ENCODE data around the gene GPC5. TPM values are rescaled to one million over a fixed set of nuclear protein-coding genes. Genes with fewer than 3 reads are reported as not detected.

GPC5 gene
- total RNA-seq, 3 donors from 2014 or later: 0.51 to 1.2 TPM; not detected in 1

DNA sequence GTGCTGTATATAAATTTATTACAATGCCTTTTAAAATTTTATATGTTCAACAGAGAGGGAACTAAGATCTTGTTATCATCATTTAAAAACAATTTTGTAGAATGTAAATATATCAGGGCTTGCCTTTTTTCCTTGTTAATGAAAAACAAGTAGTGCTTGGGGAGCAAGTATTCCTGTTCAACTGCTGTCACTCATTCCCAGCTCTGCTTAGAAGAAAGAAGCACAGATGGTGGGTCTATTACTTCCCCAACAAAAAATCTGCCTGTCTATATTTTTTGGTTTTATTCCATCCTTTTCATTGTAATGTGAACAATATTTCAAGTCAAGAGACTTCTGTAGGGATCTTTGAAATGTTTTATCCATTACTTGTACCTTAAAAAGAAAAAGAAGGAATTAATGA is 503.9 kb downstream of the GPC5 start:
- intact Hi-C loops (cut with DNase I, micrococcal nuclease): no loop called here
- Histone ChIP-seq H3K36me3 (ENCODE audit: low read depth) (no peaks in the 10 kb centered on the region), H3K4me1 (ENCODE audit: low read depth) (no peaks in the 10 kb centered on the region), H3K4me3 (no peak overlapping the region), H3K9me3 (no peaks in the 10 kb centered on the region)
- TF ChIP-seq, protein P1, sequence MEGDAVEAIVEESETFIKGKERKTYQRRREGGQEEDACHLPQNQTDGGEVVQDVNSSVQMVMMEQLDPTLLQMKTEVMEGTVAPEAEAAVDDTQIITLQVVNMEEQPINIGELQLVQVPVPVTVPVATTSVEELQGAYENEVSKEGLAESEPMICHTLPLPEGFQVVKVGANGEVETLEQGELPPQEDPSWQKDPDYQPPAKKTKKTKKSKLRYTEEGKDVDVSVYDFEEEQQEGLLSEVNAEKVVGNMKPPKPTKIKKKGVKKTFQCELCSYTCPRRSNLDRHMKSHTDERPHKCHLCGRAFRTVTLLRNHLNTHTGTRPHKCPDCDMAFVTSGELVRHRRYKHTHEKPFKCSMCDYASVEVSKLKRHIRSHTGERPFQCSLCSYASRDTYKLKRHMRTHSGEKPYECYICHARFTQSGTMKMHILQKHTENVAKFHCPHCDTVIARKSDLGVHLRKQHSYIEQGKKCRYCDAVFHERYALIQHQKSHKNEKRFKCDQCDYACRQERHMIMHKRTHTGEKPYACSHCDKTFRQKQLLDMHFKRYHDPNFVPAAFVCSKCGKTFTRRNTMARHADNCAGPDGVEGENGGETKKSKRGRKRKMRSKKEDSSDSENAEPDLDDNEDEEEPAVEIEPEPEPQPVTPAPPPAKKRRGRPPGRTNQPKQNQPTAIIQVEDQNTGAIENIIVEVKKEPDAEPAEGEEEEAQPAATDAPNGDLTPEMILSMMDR (IDR thresholded peaks at IDR 0.05): no peak
- ATAC-seq (no peak), DNase-seq (no peak)

DNA sequence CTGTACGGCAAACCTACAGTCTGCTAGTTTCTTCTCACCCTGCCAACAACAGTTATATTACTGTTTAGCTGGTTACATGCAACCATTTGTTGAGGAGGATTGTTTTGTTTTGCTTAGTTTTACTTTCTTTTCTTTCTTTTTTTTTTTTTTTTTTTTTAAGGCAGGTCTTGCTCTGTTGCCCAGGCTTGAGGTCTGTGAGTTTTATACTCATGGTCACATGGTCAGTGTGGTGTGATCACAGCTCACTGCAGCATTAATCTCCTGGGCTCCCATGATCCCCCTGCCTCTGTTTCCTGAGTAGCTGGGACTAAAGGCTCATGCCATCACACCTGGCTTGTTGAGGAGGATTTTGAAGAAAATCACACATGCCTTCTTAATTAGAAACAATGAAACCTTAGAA is 505.6 kb downstream of the GPC5 start:
- intact Hi-C loops (cut with DNase I, micrococcal nuclease): no loop called here
- no peak overlapping the region for H3K4me3 ChIP-seq
- no peak for DNase-seq

DNA sequence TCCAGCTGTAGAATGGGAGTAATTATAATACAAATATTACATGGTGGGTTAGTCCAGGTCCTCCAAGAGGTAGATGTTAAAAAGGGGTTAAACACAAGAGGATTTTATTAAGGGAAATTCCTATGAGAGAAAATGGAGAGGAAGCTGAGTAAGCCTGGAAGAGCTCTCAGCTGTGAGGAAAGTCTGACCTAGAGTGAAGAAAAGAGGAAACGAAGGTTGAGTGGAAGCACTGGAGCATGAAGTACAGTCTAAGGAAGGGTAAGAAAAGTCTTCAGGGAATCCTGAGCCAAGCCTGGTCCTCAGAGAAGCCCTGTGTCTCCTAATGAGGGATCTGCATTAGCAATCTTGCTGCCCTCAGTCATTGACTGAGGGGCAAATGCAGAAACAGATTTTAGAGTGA is 506.2 kb downstream of the GPC5 start:
- H3K36me3 ChIP-seq (ENCODE audit: low read depth): no peaks in the 10 kb centered on the region
- DNase-seq: no peak
- H3K4me1 ChIP-seq (ENCODE audit: low read depth): no peaks in the 10 kb centered on the region
- no peak for ATAC-seq
- TF ChIP-seq, protein P1 (IDR thresholded peaks at IDR 0.05): no peak
- no peaks in the 10 kb centered on the region for H3K9me3 ChIP-seq
- intact Hi-C loops (cut with DNase I, micrococcal nuclease): no loop called here
- H3K4me3 ChIP-seq: no peak overlapping the region

More for the DNA sequence above, 505.6 kb downstream of the GPC5 start:
- Histone ChIP-seq H3K36me3 (ENCODE audit: low read depth) (no peaks in the 10 kb centered on the region), H3K4me1 (ENCODE audit: low read depth) (no peaks in the 10 kb centered on the region), H3K9me3 (no peaks in the 10 kb centered on the region)
- TF ChIP-seq, protein P1 (IDR thresholded peaks at IDR 0.05): no peak
- ATAC-seq: no peak

DNA sequence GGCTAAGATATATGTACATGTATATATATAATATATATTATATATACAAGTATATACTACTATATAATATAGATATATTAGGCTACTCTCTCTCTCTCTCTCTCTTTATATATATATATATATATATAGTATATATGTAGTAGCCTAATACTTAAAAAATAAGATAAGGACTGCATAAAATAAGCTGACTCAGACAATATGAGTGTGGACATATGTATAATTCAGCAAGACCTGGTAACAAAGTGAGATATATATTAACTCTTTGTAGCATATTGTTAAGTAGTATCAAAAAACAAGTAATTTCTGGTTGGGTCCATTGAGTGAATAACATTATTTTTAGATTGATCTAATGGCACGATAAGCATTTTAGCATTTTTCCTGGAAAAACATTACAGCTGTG is 509.0 kb downstream of the GPC5 start:
- intact Hi-C loops (cut with DNase I, micrococcal nuclease): no loop called here
- H3K9me3 ChIP-seq: no peaks in the 10 kb centered on the region
- TF ChIP-seq, protein P1 (IDR thresholded peaks at IDR 0.05): no peak

DNA sequence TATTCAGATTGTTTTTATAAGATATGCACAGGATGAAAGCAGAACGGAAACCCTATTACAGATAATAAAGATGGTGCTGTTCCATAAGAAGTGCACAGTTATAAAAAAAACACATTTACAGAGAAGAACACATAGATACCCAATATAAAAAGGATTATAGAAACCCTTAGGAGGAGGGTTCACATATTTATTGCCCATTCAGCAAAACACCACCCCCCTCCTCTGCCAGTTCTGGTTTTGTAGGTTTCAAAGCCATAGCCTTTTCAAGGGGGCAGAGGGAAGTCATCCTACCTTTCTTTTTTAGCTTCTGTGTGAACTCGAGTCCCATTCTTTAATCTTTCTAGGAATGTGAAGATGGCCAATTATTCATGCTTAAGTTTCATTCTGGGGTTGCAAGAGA is 511.2 kb downstream of the GPC5 start:
- intact Hi-C loops (cut with DNase I, micrococcal nuclease): no loop called here
- ATAC-seq: no peak
- Histone ChIP-seq H3K4me3 (no peak overlapping the region), H3K36me3 (ENCODE audit: low read depth) (no peaks in the 10 kb centered on the region), H3K4me1 (ENCODE audit: low read depth) (no peaks in the 10 kb centered on the region), H3K9me3 (no peaks in the 10 kb centered on the region)
- DNase-seq: no peak
- TF ChIP-seq, protein P1 (IDR thresholded peaks at IDR 0.05): no peak

More for the DNA sequence above, 509.0 kb downstream of the GPC5 start:
- no peak for DNase-seq
- H3K4me1 ChIP-seq (ENCODE audit: low read depth): no peaks in the 10 kb centered on the region
- ATAC-seq: no peak
- no peak overlapping the region for H3K4me3 ChIP-seq
- H3K36me3 ChIP-seq (ENCODE audit: low read depth): no peaks in the 10 kb centered on the region

DNA sequence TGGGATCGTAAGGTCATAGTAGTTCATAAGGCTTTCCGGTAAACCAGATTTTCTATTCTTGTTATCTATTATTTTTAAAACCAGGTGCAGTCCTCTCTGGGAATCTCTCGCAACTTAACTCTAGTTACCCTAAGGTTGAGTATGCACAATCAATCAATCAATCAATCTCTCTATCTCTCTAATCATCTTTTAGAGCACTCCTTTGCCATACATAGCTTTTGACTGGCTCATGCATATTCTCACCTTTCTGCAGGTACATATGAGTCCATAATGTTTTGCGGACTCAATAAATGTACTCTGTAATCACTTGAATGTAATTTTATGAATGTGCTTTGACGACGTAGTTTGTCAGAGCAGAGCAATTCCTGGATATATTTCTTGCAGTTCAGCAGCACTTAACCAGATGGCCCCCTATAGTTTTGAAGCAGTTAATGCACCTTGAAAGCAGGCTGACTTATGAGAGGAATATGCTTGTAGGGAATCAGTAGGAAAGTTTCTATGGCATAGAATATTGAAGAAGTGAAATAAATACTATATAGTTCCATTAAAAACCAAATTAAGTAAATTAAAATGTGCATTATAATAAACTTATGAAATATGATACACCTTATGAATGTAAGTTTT is 524.7 kb downstream of the GPC5 start:
- H3K36me3 ChIP-seq (ENCODE audit: low read depth): no peaks in the 10 kb centered on the region
- no peaks in the 10 kb centered on the region for H3K9me3 ChIP-seq
- DNase-seq: no peak
- ATAC-seq: no peak
- H3K4me3 ChIP-seq: no peak overlapping the region
- no peaks in the 10 kb centered on the region for H3K4me1 ChIP-seq (ENCODE audit: low read depth)
- TF ChIP-seq, protein P1 (IDR thresholded peaks at IDR 0.05): no peak
- intact Hi-C loops (cut with DNase I, micrococcal nuclease): no loop called here

All from mucosa of descending colon (tissue), 3 donors.